GM18870 (cell line): ENCODE data around the gene UBXN7.
"Not testable (repeated sequence)": the region's sequence is repeated elsewhere in the genome, so short reads cannot be mapped to it uniquely, and the experiment has no call there.

ENCODE experiments used
- ATAC-seq: cut with Tn5 transposase; IDR thresholded peaks from one replicate; pipeline ENCODE4 v1.9.1; 2021; ENCODE audit warnings: moderate library complexity; ENCODE audit not compliant: unreplicated experiment

Gene UBXN7, protein sequence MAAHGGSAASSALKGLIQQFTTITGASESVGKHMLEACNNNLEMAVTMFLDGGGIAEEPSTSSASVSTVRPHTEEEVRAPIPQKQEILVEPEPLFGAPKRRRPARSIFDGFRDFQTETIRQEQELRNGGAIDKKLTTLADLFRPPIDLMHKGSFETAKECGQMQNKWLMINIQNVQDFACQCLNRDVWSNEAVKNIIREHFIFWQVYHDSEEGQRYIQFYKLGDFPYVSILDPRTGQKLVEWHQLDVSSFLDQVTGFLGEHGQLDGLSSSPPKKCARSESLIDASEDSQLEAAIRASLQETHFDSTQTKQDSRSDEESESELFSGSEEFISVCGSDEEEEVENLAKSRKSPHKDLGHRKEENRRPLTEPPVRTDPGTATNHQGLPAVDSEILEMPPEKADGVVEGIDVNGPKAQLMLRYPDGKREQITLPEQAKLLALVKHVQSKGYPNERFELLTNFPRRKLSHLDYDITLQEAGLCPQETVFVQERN

DNA sequence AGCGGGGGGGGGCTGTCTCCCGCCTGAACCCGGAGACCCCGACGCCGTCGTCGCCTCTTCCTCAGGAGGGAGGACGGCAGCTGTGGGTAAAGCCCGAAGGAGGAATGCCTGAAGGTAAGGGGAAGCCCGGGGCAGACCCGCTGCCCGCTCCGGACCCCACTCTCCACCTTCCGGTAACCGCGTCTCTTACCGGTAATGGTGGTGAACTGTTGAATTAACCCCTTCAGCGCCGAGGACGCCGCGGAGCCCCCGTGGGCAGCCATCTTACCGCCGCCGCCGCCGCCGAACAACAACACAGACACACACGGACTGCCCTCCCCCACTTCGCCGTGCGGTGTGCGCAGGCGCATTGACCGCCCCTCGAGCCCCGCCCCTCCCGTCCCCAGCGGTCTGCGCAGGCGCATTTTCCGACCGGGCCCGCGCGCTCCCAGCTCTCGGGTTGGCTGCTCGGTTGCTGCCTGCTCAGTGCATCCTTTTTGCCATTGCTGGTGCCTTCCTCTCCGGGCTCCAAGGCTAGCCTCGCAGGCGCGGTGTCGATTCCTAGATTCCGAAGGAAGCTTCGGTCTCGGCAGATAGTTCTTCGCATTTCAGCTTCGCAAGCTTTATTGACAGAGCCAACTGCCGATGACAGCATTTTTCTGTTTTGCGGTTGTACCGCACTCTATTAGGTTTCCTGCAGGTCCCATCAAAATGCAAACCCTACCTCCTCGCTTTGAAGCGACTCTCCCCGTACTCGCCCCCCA, at the start of gene UBXN7:
Gene UBXN7, minus strand, starts transcription at position 291 of the 743 bp plus-strand sequence. Its CDS starts 28 bp downstream, at position 263.
- peak; percentile 59 for ATAC-seq

DNA sequence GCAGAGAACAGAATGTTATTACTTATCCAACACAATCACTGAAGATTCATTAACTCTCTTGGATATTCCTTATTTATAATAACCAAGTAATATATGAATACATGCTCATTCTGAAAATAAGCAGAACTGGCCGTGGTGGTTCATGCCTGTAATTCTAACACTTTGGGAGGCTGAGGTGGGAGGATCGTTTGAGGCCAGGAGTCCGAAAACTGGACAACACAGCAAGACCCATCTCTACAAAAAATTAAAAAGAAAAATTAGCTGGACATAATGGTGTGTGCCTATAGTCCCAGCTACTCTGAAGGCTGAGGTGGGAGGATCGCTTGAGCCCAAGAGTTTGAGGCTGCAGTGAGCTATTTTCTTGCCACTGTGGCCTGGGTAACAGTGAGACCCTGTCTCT, 45.5 kb upstream of the UBXN7 start:
- ATAC-seq, result no peak

DNA sequence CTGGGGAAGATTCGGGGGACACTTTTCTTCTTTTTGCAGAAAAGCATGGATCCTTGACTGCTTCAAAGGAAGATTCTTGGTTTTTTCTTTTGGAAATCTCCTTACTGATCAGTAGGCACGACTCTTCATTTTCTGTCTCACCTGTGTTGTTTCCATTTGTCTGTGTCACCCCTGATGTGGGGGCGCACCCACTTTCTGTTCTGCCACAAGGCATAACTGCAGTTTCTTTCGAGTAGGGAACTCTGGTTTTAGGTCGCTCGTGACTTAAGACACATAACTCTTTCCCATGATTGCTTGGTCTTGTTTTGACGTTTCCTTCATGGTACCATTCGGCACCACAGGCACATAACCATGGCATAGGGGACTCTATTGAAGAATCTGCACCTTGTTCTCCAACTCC, 40.1 kb upstream of the UBXN7 start:
- no peak for ATAC-seq

DNA sequence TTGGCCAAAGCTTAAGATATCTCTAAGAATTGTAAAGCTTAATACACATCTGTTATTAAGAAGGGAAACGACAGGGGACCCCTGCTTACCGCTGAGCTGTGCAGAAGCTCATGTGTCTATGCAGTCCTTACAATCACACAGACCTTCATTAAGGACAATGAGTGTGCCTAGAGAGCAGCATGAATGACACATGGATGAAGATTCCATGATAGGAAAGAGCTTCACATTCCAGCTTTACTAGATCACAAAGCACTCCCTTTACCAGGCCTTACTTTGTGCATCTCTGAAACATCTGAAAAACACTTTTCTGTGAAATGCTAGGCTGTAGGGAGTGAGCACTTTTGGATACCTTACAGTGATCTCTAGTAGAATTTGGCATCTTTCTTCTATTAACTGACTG, 39.3 kb upstream of the UBXN7 start:
- ATAC-seq, result no peak

DNA sequence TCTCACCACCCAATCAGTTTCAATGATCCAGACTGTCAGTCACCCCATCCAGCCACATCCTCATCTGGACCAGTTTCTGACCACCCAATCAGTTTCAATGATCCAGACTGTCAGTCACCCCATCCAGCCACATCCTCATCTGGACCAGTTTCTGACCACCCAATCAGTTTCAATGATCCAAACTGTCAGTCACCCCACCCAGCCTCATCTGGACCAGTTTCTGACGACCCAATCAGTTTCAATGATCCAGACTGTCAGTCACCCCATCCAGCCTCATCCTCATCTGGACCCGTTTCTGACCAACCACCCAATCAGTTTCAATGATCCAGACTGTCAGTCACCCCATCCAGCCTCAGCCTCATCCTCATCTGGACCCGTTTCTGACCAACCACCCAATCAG, 38.0 kb upstream of the UBXN7 start:
- ATAC-seq, result not testable (repeated sequence)

DNA sequence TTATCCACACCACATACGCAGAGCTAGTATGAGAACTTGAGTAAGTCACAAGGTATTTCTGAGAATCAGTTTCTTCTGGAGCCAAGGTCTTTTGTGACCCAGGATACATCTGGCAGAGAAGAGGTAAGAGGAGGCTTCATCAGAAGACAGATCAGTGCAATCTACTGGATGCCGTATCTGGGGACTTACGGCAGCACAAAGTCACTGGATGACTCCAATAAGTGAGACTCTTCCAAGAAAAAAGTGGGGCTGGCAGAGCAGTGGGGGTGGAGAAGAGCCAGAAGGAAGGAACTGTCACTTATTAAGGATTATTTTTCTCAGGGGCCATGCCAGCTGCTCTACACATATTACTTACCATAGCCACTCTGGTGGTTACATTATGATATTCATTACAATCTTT, 31.6 kb upstream of the UBXN7 start:
- no peak for ATAC-seq

DNA sequence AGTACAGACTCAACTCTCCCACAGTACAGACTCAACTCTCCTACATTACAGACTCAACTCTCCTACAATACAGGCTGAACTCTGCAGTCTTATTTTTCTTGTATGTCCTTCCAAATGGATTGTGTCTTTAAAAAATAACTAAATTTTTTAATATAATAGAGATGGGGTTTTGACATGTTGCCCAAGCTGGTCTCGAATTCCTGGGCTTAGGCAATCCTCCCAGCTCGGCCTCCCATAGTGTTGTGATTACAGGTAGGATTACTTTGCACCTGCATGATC, 31.2 kb upstream of the UBXN7 start:
- no peak for ATAC-seq

DNA sequence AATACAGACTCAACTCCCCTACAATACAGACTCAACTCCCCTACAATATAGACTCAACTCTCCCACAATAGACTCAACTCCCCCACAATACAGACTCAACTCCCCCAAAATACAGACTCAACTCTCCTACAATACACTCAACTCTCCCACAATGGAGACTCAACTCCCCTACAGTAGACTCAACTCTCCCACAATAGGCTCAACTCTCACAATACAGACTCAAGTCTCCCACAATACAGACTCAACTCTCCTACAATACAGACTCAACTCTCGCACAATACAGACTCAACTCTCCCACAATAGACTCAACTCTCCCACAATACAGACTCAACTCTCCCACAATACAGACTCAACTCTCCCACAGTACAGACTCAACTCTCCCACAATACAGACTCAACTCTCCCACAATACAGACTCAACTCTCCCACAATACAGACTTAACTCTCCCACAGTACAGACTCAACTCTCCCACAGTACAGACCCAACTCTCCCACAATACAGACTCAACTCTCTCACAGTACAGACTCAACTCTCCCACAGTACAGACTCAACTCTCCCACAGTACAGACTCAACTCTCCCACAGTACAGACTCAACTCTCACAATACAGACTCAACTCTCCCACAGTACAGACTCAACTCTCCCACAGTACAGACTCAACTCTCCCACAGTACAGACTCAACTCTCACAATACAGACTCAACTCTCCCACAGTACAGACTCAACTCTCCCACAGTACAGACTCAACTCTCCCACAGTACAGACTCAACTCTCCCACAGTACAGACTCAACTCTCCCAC, 30.7 kb upstream of the UBXN7 start:
- ATAC-seq, result not testable (repeated sequence)

- no peak for ATAC-seq
These were observed 25.8 kb upstream of the UBXN7 start for GRCh38 chr3:196458063-196458462.

GRCh38 chr3:196457470-196457869, 25.2 kb upstream of the UBXN7 start:
- ATAC-seq, result not testable (repeated sequence)

- ATAC-seq, result no peak
These were observed 22.7 kb upstream of the UBXN7 start for GRCh38 chr3:196454935-196455334.

DNA sequence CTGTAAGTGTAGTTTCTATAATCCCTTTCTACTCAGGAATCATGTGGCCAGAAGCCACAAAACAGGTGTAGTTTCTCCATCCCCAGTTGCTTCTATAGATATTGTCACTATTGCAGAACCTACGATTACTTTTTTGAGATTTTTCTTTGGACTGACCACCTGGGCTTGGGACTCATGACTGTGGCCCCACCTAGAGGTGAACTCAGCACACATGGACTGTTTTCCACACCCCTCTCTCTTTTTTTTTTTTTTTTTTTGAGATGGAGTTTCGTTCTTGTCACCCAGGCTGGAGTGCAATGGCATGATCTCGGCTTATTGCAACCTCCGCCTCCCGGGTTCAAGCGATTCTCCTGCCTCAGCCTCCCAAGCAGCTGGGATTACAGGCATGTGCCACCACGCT, 13.2 kb upstream of the UBXN7 start:
- ATAC-seq, result not testable (repeated sequence)

GRCh38 chr3:196444500-196444894, 12.3 kb upstream of the UBXN7 start:
- no peak for ATAC-seq

DNA sequence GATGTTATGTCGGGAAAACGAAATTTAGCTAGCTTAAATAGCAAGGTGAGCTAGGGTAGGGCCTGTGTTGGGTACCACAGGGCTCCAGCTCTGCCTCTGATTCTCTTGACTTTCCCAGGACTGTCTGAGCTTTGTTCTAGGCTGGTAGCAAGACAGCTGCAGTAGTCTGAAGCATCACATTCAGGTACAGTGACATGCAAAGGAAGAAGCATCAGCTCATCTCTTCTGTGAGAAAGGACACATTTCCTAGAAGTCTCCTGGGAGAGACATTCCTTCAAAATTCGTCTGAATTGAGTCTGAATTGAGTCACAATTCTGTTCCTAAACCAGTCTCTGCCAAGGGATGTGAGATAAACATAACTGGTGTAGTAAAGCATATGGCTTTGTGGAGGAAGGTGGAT, 8.5 kb upstream of the UBXN7 start:
- ATAC-seq, result no peak

- no peak for ATAC-seq
These were observed 7.9 kb upstream of the UBXN7 start for GRCh38 chr3:196440041-196440537.

- ATAC-seq, result peak; percentile 23
These were observed 768 bp downstream of the UBXN7 start for GRCh38 chr3:196431181-196432136.

GRCh38 chr3:196428041-196428440, 4.2 kb downstream of the UBXN7 start:
- ATAC-seq, result no peak

DNA sequence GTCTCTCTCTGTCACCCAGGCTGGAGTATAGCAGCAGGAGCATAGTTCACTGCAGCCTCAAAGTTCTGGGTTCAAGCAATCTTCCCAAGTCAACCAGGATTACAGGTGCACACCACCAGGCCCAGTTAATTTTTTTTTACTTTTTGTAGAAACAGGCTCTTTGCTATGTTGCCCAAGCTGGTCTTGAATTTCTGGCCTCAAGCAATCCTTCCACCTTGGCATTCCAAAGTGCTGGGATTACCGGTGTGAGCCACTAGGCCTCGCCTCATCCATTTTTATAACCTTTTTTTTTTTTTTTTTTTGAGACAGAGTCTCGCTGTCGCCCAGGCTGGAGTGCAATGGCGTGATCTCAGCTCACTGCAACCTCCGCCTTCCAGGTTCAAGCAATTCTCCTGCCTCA, 7.8 kb downstream of the UBXN7 start:
- ATAC-seq, result not testable (repeated sequence)

GRCh38 chr3:196423044-196423781, 9.0 kb downstream of the UBXN7 start:
- no peak for ATAC-seq
